Measurements from ENCODE around the gene FOSB. TPM values are rescaled to one million over a fixed set of nuclear protein-coding genes. Genes with fewer than 3 reads are reported as not detected.

Gene FOSB
- total and polyA plus RNA-seq, 4 donors: 0.18 to 1.3 (median 0.40) TPM

- no peaks in the 10 kb centered on the region for H3K36me3 ChIP-seq (ENCODE audit: control insufficient read depth in 4 of 4, insufficient read depth in 3 of 4, low read depth in 1 of 4, low read length in 3 of 4)
- H3K27me3 ChIP-seq (ENCODE audit: control insufficient read depth in 4 of 4, insufficient read depth in 4 of 4, low read length in 3 of 4): peaks cover 0 to 6% (median 2%) of the 10 kb centered on the region in 4 donors
- TF ChIP-seq FOXA1 (IDR thresholded peaks at IDR 0.05): no peak
- TF ChIP-seq YY1 (IDR thresholded peaks at IDR 0.05): no peak
- no peak for TF ChIP-seq REST (IDR thresholded peaks at IDR 0.05)
- TF ChIP-seq TAF1 (conservative IDR thresholded peaks at IDR 0.05): no peak
- TF ChIP-seq JUND (IDR thresholded peaks at IDR 0.05): no peak
- TF ChIP-seq ATF3 (IDR thresholded peaks at IDR 0.05): no peak
- TF ChIP-seq FOXA2 (IDR thresholded peaks at IDR 0.05): no peak
- TF ChIP-seq ZBTB33 (IDR thresholded peaks at IDR 0.05): no peak
- TF ChIP-seq CTCF (IDR thresholded peaks at IDR 0.05; ENCODE audit: low read depth, low read length, missing input control): no peak
- no peaks in the 10 kb centered on the region for H3K9me3 ChIP-seq (ENCODE audit: control insufficient read depth in 4 of 4, low read length in 3 of 4)
- H3K27ac ChIP-seq (ENCODE audit: low read depth in 1 of 2, low read length in 2 of 2): no peak overlapping the region
- H3K4me1 ChIP-seq (ENCODE audit: control insufficient read depth in 4 of 4, insufficient read depth in 4 of 4, low read length in 3 of 4): peaks cover 18 to 30% (median 26%) of the 10 kb centered on the region in 4 donors
- H3K9ac ChIP-seq (ENCODE audit: low read depth in 1 of 2, low read length in 2 of 2): no peak overlapping the region
- no peak for DNase-seq (ENCODE audit: low spot score)
- H3K4me3 ChIP-seq (ENCODE audit: low read depth in 1 of 3, low read length in 3 of 3): no peak overlapping the region
- WGBS: 76% methylated on average over 5 of the region's 5 CpGs
Observed at GRCh38 chr19:45495178-45495577, 27.4 kb downstream of the FOSB start.

- Histone ChIP-seq H3K36me3 (ENCODE audit: control insufficient read depth in 4 of 4, insufficient read depth in 3 of 4, low read depth in 1 of 4, low read length in 3 of 4) (no peaks in the 10 kb centered on the region), H3K4me3 (ENCODE audit: low read depth in 1 of 3, low read length in 3 of 3) (peak overlapping the region in 2 of 3 donors; percentile 46 to 60), H3K4me1 (ENCODE audit: control insufficient read depth in 4 of 4, insufficient read depth in 4 of 4, low read length in 3 of 4) (peaks cover 18 to 30% (median 26%) of the 10 kb centered on the region in 4 donors), H3K27me3 (ENCODE audit: control insufficient read depth in 4 of 4, insufficient read depth in 4 of 4, low read length in 3 of 4) (peaks cover 0 to 6% (median 2%) of the 10 kb centered on the region in 4 donors), H3K27ac (ENCODE audit: low read depth in 1 of 2, low read length in 2 of 2) (no peak overlapping the region), H3K9ac (ENCODE audit: low read depth in 1 of 2, low read length in 2 of 2) (no peak overlapping the region), H3K9me3 (ENCODE audit: control insufficient read depth in 4 of 4, low read length in 3 of 4) (no peaks in the 10 kb centered on the region)
- TF ChIP-seq YY1 (IDR thresholded peaks at IDR 0.05) (no peak), FOXA2 (IDR thresholded peaks at IDR 0.05) (no peak), REST (IDR thresholded peaks at IDR 0.05) (peak; percentile 99)
- whole genome bisulfite sequencing: 2% methylated on average over 54 of the region's 54 CpGs
- peak; percentile 55 for DNase-seq (ENCODE audit: low spot score)
Observed at GRCh38 chr19:45496349-45496953, 28.7 kb downstream of the FOSB start.

Measured in liver (tissue), 9 donors.